K562 (cell line): ENCODE data around the gene SORCS2.

Experiments
- EP300 ChIP-seq: IDR thresholded peaks from 2 replicates; pipeline ENCODE4 v1.6.1; 2012; ENCODE audit warnings: low read length, improper control_type of control experiment
- NCOA2 ChIP-seq, 2 experiments: fragments of 450-650 bp; IDR thresholded peaks; 2 replicates each; pipeline ENCODE4 v1.6.1; 2018; ENCODE audit warnings: mild to moderate bottlenecking in 2 of 2, moderate library complexity in 1 of 2; ENCODE audit not compliant: partially characterized antibody in 2 of 2
- POLR2A ChIP-seq: fragments of 450-650 bp; conservative IDR thresholded peaks from 2 replicates; pipeline ENCODE4 v1.6.1; 2016
- TF ChIP-seq, protein P1 (sequence below), 3 experiments: IDR thresholded peaks in 2 of 3; conservative IDR thresholded peaks in 1 of 3; 2 replicates each; pipeline ENCODE4 v1.5.1; 2011 to 2012; ENCODE audit warnings: low read length in 3 of 3, mild to moderate bottlenecking in 3 of 3, control low read depth in 2 of 3, improper control_type of control experiment in 1 of 3, inconsistent platforms in 1 of 3, low read depth in 1 of 3, mixed read lengths in 1 of 3, moderate library complexity in 1 of 3; ENCODE audit not compliant: insufficient read depth in 2 of 3

DNA sequence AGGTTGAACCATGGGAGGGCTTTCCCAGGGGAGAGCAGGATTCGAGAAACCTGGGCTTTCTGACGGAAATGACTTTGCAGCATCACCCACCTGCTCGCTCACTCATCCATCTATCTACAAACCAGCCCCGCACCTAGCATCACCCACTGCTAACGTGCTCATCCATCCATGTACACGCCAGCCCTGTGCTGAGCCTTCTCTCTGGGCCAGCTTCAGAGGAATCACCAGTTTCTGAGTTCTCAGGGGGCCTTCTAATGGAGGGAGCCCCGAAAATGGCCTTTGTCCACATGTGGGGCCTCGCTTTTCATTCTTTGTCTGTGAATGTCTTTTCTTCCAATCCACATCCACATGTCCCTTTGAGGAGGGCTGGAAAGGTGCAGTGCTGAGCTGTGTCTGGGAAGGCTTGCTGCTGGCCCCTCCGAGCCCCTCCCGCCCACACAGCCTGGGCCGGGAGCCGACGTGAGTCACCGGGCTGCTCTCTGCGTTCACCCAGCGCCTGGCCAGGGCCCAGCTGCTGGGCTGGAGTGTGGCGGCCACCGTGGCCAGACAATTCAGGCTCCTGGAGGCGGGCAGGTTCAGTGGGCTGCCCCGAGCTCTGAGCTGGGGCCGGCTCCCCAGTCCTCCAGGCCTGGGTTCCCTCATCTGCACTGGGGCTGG, 14.7 kb downstream of the SORCS2 start:
- TF ChIP-seq POLR2A (no peak), EP300 (no peak), NCOA2 (IDR thresholded peaks at IDR 0.05; ENCODE audit: partially characterized antibody in 2 of 2) (no peak)
- TF ChIP-seq, protein P1, sequence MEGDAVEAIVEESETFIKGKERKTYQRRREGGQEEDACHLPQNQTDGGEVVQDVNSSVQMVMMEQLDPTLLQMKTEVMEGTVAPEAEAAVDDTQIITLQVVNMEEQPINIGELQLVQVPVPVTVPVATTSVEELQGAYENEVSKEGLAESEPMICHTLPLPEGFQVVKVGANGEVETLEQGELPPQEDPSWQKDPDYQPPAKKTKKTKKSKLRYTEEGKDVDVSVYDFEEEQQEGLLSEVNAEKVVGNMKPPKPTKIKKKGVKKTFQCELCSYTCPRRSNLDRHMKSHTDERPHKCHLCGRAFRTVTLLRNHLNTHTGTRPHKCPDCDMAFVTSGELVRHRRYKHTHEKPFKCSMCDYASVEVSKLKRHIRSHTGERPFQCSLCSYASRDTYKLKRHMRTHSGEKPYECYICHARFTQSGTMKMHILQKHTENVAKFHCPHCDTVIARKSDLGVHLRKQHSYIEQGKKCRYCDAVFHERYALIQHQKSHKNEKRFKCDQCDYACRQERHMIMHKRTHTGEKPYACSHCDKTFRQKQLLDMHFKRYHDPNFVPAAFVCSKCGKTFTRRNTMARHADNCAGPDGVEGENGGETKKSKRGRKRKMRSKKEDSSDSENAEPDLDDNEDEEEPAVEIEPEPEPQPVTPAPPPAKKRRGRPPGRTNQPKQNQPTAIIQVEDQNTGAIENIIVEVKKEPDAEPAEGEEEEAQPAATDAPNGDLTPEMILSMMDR (IDR thresholded peaks at IDR 0.05 in 2 of 3, conservative IDR thresholded peaks at IDR 0.05 in 1 of 3; ENCODE audit: insufficient read depth in 2 of 3, low read depth in 1 of 3, low read length in 3 of 3) = no peak
